WERI-Rb-1 (cell line): ENCODE results near the gene ZFP36L2.

ENCODE experiments used
- DNase-seq: peaks from one replicate; pipeline ENCODE4 v3.0.0-alpha.2; 2020
- H3K27ac ChIP-seq: fragments of 250-450 bp; sonication (Bioruptor Pico); 2 replicates; pipeline ENCODE4 v1.5.1; 2020; ENCODE audit warnings: mild to moderate bottlenecking, moderate library complexity
- H3K27me3 ChIP-seq: fragments of 250-450 bp; sonication (Bioruptor Pico); 2 replicates; pipeline ENCODE4 v1.5.1; 2021; ENCODE audit warnings: mild to moderate bottlenecking, low read depth, moderate library complexity; ENCODE audit not compliant: insufficient read depth, severe bottlenecking
- H3K36me3 ChIP-seq: fragments of 250-450 bp; sonication (Bioruptor Pico); 2 replicates; pipeline ENCODE4 v1.5.1; 2020; ENCODE audit warnings: mild to moderate bottlenecking, moderate library complexity
- H3K4me3 ChIP-seq: 2 replicates; pipeline ENCODE4 v1.5.1; 2011; ENCODE audit warnings: low read depth, mild to moderate bottlenecking, control low read depth, low read length
- H3K9me3 ChIP-seq: fragments of 250-450 bp; sonication (Bioruptor Pico); 2 replicates; pipeline ENCODE4 v1.5.1; 2021; ENCODE audit warnings: mild to moderate bottlenecking, moderate library complexity; ENCODE audit not compliant: severe bottlenecking
- CTCF ChIP-seq: IDR thresholded peaks from 2 replicates; pipeline ENCODE4 v1.5.1; 2011; ENCODE audit warnings: low read depth, mild to moderate bottlenecking, control low read depth, inconsistent platforms, low read length

Gene ZFP36L2

GRCh38 chr2:43238176-43238575 lies 11.8 kb upstream of the ZFP36L2 start:
- TF ChIP-seq CTCF = no peak
- H3K27me3 ChIP-seq = no peaks in the 10 kb centered on the region
- no peak for DNase-seq
- H3K27ac ChIP-seq = no peak overlapping the region
- no peaks in the 10 kb centered on the region for H3K36me3 ChIP-seq
- no peaks in the 10 kb centered on the region for H3K9me3 ChIP-seq
- no peak overlapping the region for H3K4me3 ChIP-seq

GRCh38 chr2:43233218-43234212 lies 7.1 kb upstream of the ZFP36L2 start:
- no peaks in the 10 kb centered on the region for H3K9me3 ChIP-seq
- no peak overlapping the region for H3K4me3 ChIP-seq
- DNase-seq = peak; percentile 88
- H3K27ac ChIP-seq = peak overlapping the region; percentile 13
- peaks cover 5% of the 10 kb centered on the region for H3K36me3 ChIP-seq
- no peak for TF ChIP-seq CTCF
- no peaks in the 10 kb centered on the region for H3K27me3 ChIP-seq

GRCh38 chr2:43230951-43231827 lies 4.8 kb upstream of the ZFP36L2 start:
- Histone ChIP-seq H3K27ac (no peak overlapping the region), H3K36me3 (peaks cover 9% of the 10 kb centered on the region), H3K27me3 (no peaks in the 10 kb centered on the region), H3K4me3 (no peak overlapping the region), H3K9me3 (no peaks in the 10 kb centered on the region)
- no peak for DNase-seq
- TF ChIP-seq CTCF = no peak

GRCh38 chr2:43230351-43230885 lies 4.0 kb upstream of the ZFP36L2 start:
- H3K27ac ChIP-seq = no peak overlapping the region
- H3K36me3 ChIP-seq = peaks cover 14% of the 10 kb centered on the region
- no peak for DNase-seq
- TF ChIP-seq CTCF = 0 out of 2 replicates have a peak, but pooled peaks have one; percentile 14
- no peaks in the 10 kb centered on the region for H3K27me3 ChIP-seq
- H3K4me3 ChIP-seq = no peak overlapping the region
- H3K9me3 ChIP-seq = no peaks in the 10 kb centered on the region

- no peak for TF ChIP-seq CTCF
- H3K4me3 ChIP-seq = no peak overlapping the region
- H3K9me3 ChIP-seq = no peaks in the 10 kb centered on the region
- DNase-seq = no peak
- peaks cover 22% of the 10 kb centered on the region for H3K36me3 ChIP-seq
- no peaks in the 10 kb centered on the region for H3K27me3 ChIP-seq
- H3K27ac ChIP-seq = no peak overlapping the region
These were observed 2.6 kb upstream of the ZFP36L2 start for GRCh38 chr2:43228756-43229659.
